RWPE1 (cell line): ENCODE data around the gene SLC39A12.

Experiments
- CTCF ChIA-PET: fragments of 350-600 bp; sonication (Branson Sonifier 250); formaldehyde crosslinking; extraction: SDS; loops from one replicate; lab custom pipeline; 2021; lab: Yijun Ruan, JAX
- POLR2A ChIA-PET: fragments of 400-600 bp; formaldehyde crosslinking; extraction: SDS; loops from one replicate; lab custom pipeline; 2020; ENCODE audit warnings: antibody characterized with exemption; ENCODE audit not compliant: low non-redundant PET; lab: Yijun Ruan, JAX
- DNase-seq: peaks from one replicate; pipeline ENCODE4 v3.0.0; 2012; ENCODE audit warnings: low spot score
- H3K27ac ChIP-seq: fragments of 450-650 bp; 2 replicates; pipeline ENCODE4 v1.5.1; 2017
- CTCF ChIP-seq: fragments of 450-650 bp; conservative IDR thresholded peaks from 2 replicates; pipeline ENCODE4 v1.5.1; 2017; ENCODE audit warnings: low read depth, mild to moderate bottlenecking

SLC39A12 gene

GRCh38 chr10:17959870-17960269 is 8.2 kb downstream of the SLC39A12 start:
- H3K27ac ChIP-seq, result no peak overlapping the region
- ChIA-PET CTCF (no interaction called here), POLR2A (no interaction called here)
- DNase-seq, result no peak
- no peak for TF ChIP-seq CTCF

GRCh38 chr10:17961551-17962422 is 10.1 kb downstream of the SLC39A12 start:
- H3K27ac ChIP-seq, result no peak overlapping the region
- no peak for DNase-seq
- CTCF ChIA-PET, result no interaction called here
- POLR2A ChIA-PET, result interaction anchor here (0.6 kb wide), 1 partner anchor 57 kb away, joined by 3 read pairs; no protein-coding TSS in a partner anchor
- no peak for TF ChIP-seq CTCF

- no peak for DNase-seq
- POLR2A ChIA-PET, result no interaction called here
- no peak for TF ChIP-seq CTCF
- CTCF ChIA-PET, result interaction anchor here (0.6 kb wide), 1 partner anchor 55 kb away, joined by 3 read pairs; no protein-coding TSS in a partner anchor
- no peak overlapping the region for H3K27ac ChIP-seq
Observed at GRCh38 chr10:17963431-17963830, 11.7 kb downstream of the SLC39A12 start.

- CTCF ChIA-PET, result no interaction called here
- TF ChIP-seq CTCF, result no peak
- POLR2A ChIA-PET, result no interaction called here
- no peak overlapping the region for H3K27ac ChIP-seq
- no peak for DNase-seq
Observed at GRCh38 chr10:17965649-17966235, 14.0 kb downstream of the SLC39A12 start.

GRCh38 chr10:17974505-17974904 is 22.8 kb downstream of the SLC39A12 start:
- H3K27ac ChIP-seq, result no peak overlapping the region
- TF ChIP-seq CTCF, result no peak
- CTCF ChIA-PET, result no interaction called here
- POLR2A ChIA-PET, result no interaction called here
- DNase-seq, result no peak

GRCh38 chr10:17980846-17981565 is 29.3 kb downstream of the SLC39A12 start:
- no peak for TF ChIP-seq CTCF
- DNase-seq, result no peak
- ChIA-PET POLR2A (no interaction called here), CTCF (no interaction called here)
- no peak overlapping the region for H3K27ac ChIP-seq
